ENCODE measurements around the gene SLC9C2.
"Not testable (repeated sequence)": the region's sequence is repeated elsewhere in the genome, so short reads cannot be mapped to it uniquely, and the experiment has no call there.

The SLC9C2 gene

GRCh38 chr1:173525926-173526325 lies 76.9 kb downstream of the SLC9C2 start:
- Histone ChIP-seq H3K27ac (no peak overlapping the region), H3K36me3 (ENCODE audit: insufficient read depth) (no peaks in the 10 kb centered on the region)
- TF ChIP-seq, protein P1, sequence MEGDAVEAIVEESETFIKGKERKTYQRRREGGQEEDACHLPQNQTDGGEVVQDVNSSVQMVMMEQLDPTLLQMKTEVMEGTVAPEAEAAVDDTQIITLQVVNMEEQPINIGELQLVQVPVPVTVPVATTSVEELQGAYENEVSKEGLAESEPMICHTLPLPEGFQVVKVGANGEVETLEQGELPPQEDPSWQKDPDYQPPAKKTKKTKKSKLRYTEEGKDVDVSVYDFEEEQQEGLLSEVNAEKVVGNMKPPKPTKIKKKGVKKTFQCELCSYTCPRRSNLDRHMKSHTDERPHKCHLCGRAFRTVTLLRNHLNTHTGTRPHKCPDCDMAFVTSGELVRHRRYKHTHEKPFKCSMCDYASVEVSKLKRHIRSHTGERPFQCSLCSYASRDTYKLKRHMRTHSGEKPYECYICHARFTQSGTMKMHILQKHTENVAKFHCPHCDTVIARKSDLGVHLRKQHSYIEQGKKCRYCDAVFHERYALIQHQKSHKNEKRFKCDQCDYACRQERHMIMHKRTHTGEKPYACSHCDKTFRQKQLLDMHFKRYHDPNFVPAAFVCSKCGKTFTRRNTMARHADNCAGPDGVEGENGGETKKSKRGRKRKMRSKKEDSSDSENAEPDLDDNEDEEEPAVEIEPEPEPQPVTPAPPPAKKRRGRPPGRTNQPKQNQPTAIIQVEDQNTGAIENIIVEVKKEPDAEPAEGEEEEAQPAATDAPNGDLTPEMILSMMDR (conservative IDR thresholded peaks at IDR 0.05; ENCODE audit: low read depth, low read length): no peak

GRCh38 chr1:173523329-173523728 lies 79.5 kb downstream of the SLC9C2 start:
- TF ChIP-seq, protein P1 (conservative IDR thresholded peaks at IDR 0.05; ENCODE audit: low read depth, low read length): no peak
- Histone ChIP-seq H3K4me1 (ENCODE audit: low read depth, poor library complexity, severe bottlenecking) (no peaks in the 10 kb centered on the region), H3K27me3 (ENCODE audit: insufficient read depth, low read depth) (no peaks in the 10 kb centered on the region), H3K27ac (no peak overlapping the region), H2AFZ (ENCODE audit: low read depth) (no peak overlapping the region), H4K20me1 (ENCODE audit: insufficient read depth) (no peaks in the 10 kb centered on the region), H3K4me2 (no peak overlapping the region), H3K79me2 (ENCODE audit: insufficient read depth, low read depth) (no peaks in the 10 kb centered on the region), H3K9ac (no peak overlapping the region), H3K4me3 (IDR thresholded peaks at IDR 0.05; ENCODE audit: insufficient read depth, low read depth, low read length) (no peak overlapping the region), H3K36me3 (ENCODE audit: insufficient read depth) (no peaks in the 10 kb centered on the region)

More at GRCh38 chr1:173525926-173526325, 76.9 kb downstream of the SLC9C2 start:
- Histone ChIP-seq H4K20me1 (ENCODE audit: insufficient read depth) (no peaks in the 10 kb centered on the region), H3K4me3 (IDR thresholded peaks at IDR 0.05; ENCODE audit: insufficient read depth, low read depth, low read length) (no peak overlapping the region), H3K4me1 (ENCODE audit: low read depth, poor library complexity, severe bottlenecking) (no peaks in the 10 kb centered on the region), H3K27me3 (ENCODE audit: insufficient read depth, low read depth) (no peaks in the 10 kb centered on the region), H3K9ac (no peak overlapping the region), H3K4me2 (no peak overlapping the region), H3K79me2 (ENCODE audit: insufficient read depth, low read depth) (no peaks in the 10 kb centered on the region), H2AFZ (ENCODE audit: low read depth) (no peak overlapping the region)

- TF ChIP-seq, protein P1 (conservative IDR thresholded peaks at IDR 0.05; ENCODE audit: low read depth, low read length): no peak
- H3K27me3 ChIP-seq (ENCODE audit: insufficient read depth, low read depth): no peaks in the 10 kb centered on the region
- no peaks in the 10 kb centered on the region for H3K4me1 ChIP-seq (ENCODE audit: low read depth, poor library complexity, severe bottlenecking)
- no peaks in the 10 kb centered on the region for H4K20me1 ChIP-seq (ENCODE audit: insufficient read depth)
- H3K79me2 ChIP-seq (ENCODE audit: insufficient read depth, low read depth): no peaks in the 10 kb centered on the region
- no peak overlapping the region for H3K27ac ChIP-seq
- H3K36me3 ChIP-seq (ENCODE audit: insufficient read depth): no peaks in the 10 kb centered on the region
- H3K9ac ChIP-seq: no peak overlapping the region
- H2AFZ ChIP-seq (ENCODE audit: low read depth): no peak overlapping the region
- no peak overlapping the region for H3K4me2 ChIP-seq
- no peak overlapping the region for H3K4me3 ChIP-seq (IDR thresholded peaks at IDR 0.05; ENCODE audit: insufficient read depth, low read depth, low read length)
These were observed 82.1 kb downstream of the SLC9C2 start for GRCh38 chr1:173520799-173521198.

GRCh38 chr1:173514503-173514902 lies 88.4 kb downstream of the SLC9C2 start:
- not testable (repeated sequence) for H3K4me2 ChIP-seq; H3K4me3 ChIP-seq (IDR thresholded peaks at IDR 0.05; ENCODE audit: insufficient read depth, low read depth, low read length); H4K20me1 ChIP-seq (ENCODE audit: insufficient read depth); H3K4me1 ChIP-seq (ENCODE audit: low read depth, poor library complexity, severe bottlenecking); H3K79me2 ChIP-seq (ENCODE audit: insufficient read depth, low read depth); H3K9ac ChIP-seq; H2AFZ ChIP-seq (ENCODE audit: low read depth); H3K27me3 ChIP-seq (ENCODE audit: insufficient read depth, low read depth); H3K36me3 ChIP-seq (ENCODE audit: insufficient read depth); H3K27ac ChIP-seq

DNA sequence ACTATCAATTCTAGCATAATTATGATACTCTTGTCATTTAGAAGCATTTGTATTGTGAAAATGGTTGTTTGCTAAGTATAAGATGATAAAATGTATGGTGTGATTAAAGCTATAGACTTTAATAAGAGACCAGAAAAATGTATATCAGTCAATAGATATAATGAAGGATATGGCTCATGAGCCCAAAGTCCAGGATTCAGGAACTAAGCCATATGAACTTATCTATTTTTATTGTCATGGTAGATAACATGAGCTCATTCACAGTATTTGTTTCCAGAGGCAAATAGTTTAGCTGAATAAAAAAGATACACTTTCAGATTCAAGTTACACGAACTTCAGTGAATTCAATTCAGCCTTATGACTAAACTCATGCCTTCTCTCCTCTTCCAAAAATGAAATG lies 93.1 kb downstream of the SLC9C2 start:
- Histone ChIP-seq H3K27me3 (ENCODE audit: insufficient read depth, low read depth) (no peaks in the 10 kb centered on the region), H3K4me3 (IDR thresholded peaks at IDR 0.05; ENCODE audit: insufficient read depth, low read depth, low read length) (no peak overlapping the region), H3K9ac (no peak overlapping the region), H4K20me1 (ENCODE audit: insufficient read depth) (no peaks in the 10 kb centered on the region), H3K36me3 (ENCODE audit: insufficient read depth) (no peaks in the 10 kb centered on the region), H3K4me1 (ENCODE audit: low read depth, poor library complexity, severe bottlenecking) (no peaks in the 10 kb centered on the region), H3K4me2 (no peak overlapping the region), H3K27ac (no peak overlapping the region), H3K79me2 (ENCODE audit: insufficient read depth, low read depth) (no peaks in the 10 kb centered on the region), H2AFZ (ENCODE audit: low read depth) (no peak overlapping the region)
- TF ChIP-seq, protein P1 (conservative IDR thresholded peaks at IDR 0.05; ENCODE audit: low read depth, low read length): no peak

Measured in KMS-11 (cell line).